Measurements from ENCODE around the gene HERPUD1. TPM values are rescaled to one million over a fixed set of nuclear protein-coding genes. Genes with fewer than 3 reads are reported as not detected.

Gene HERPUD1
- total RNA-seq, 1 experiment from 2014 or later: 296 TPM

- H3K4me3 ChIP-seq (ENCODE audit: low read depth, low read length): no peak overlapping the region
- ChIA-PET POLR2A (no interaction called here), CTCF (no interaction called here)
- no peak overlapping the region for H3K27ac Mint-ChIP-seq (ENCODE audit: unreplicated experiment)
- H3K9me3 Mint-ChIP-seq (ENCODE audit: unreplicated experiment): no peaks in the 10 kb centered on the region
- 0 out of 2 replicates have a peak, but pooled peaks cover 2% of the 10 kb centered on the region for H3K36me3 ChIP-seq (ENCODE audit: control insufficient read depth, insufficient read depth, low read length)
- H3K4me1 ChIP-seq: 0 out of 2 replicates have a peak, but pooled peaks cover 3% of the 10 kb centered on the region
- no peak for TF ChIP-seq CTCF (IDR thresholded peaks at IDR 0.05; ENCODE audit: insufficient read depth in 1 of 2, low read depth in 1 of 2, low read length in 1 of 2, severe bottlenecking in 1 of 2, unreplicated experiment in 1 of 2)
- BruUV-seq (replicated peaks): no TSS peak
- H3K9me3 ChIP-seq: no peaks in the 10 kb centered on the region
- intact Hi-C loops (cut with micrococcal nuclease; ENCODE audit: unreplicated experiment): no loop called here
- peaks cover 1% of the 10 kb centered on the region for H3K27me3 ChIP-seq (replicated peaks; ENCODE audit: control insufficient read depth, insufficient read depth, low read length)
- H3K4me3 Mint-ChIP-seq (ENCODE audit: unreplicated experiment): no peak overlapping the region
- H3K36me3 Mint-ChIP-seq (ENCODE audit: insufficient read depth, unreplicated experiment): no peaks in the 10 kb centered on the region
- H3K4me1 Mint-ChIP-seq (ENCODE audit: low read depth, unreplicated experiment): peaks cover 7% of the 10 kb centered on the region
- DNase-seq: no peak
- H3K27me3 Mint-ChIP-seq (ENCODE audit: insufficient read depth, unreplicated experiment): peaks cover 5% of the 10 kb centered on the region
Measured at GRCh38 chr16:56994311-56994710, 62.4 kb downstream of the HERPUD1 start.

Small RNAs within 50 kb of the gene (microRNA-seq; reads per million reads assigned to microRNA genes)
- not detected for gene MIR6863

Other genes with a start within 250 kb of the HERPUD1 start
- 4.4 and 18.3 TPM in 2 replicates for gene MT1X, start 249.7 kb upstream of the HERPUD1 start, total RNA-seq (2022)
- 148 and 149 TPM in 2 replicates for gene NUP93, start 202.0 kb upstream of the HERPUD1 start, total RNA-seq (2022)
- 0.67 and 0.73 TPM in 2 replicates for gene SLC12A3, start 66.9 kb upstream of the HERPUD1 start, total RNA-seq (2022)
- not detected in 2 replicates for gene CETP, start 29.8 kb downstream of the HERPUD1 start, total RNA-seq (2022)
- gene NLRC5, start 57.4 kb downstream of the HERPUD1 start, total RNA-seq (2022): 1.6 and 1.9 TPM in 2 replicates
- gene CPNE2, start 160.4 kb downstream of the HERPUD1 start, total RNA-seq (2022): 37.7 and 46.3 TPM in 2 replicates

All from Caco-2 (cell line).